NCI-H446 treated with DMSO at 0.1 percent for 48 hours (cell line): ENCODE data around the gene CINP.

Experiments used
- DNase-seq: peaks from one replicate; lab custom pipeline; 2025; lab: John Stamatoyannopoulos, UW

CINP gene

GRCh38 chr14:102362545-102363181 is at the start of gene CINP, which contains the start of gene TECPR2:
TSS of gene CINP (minus strand) at chr14:102362890. CDS start at chr14:102362851, 39 bp downstream.
TSS of gene TECPR2 (plus strand) at chr14:102362941. CDS start at chr14:102376722, 13,781 bp downstream.
- peak; percentile 93 for DNase-seq

DNA sequence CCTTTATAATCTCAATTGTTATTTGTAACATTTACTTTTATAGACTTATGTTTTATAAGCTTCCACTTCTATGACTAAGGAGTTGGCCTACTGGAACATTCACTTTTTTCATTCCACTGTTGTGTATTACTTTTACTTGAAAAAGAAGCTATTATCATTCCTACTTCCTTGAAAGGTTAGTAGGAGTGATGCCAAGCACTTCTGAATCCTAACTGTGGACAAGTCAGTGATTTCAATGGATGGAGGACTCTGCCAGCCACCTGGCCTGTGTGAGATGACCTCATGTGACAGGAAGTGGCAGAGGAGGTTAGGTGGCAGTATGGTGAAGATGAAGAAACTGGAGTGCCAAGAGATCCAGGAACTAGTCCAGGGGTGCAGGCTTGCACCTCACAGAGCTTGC is 46.0 kb upstream of the CINP start:
- DNase-seq = no peak

DNA sequence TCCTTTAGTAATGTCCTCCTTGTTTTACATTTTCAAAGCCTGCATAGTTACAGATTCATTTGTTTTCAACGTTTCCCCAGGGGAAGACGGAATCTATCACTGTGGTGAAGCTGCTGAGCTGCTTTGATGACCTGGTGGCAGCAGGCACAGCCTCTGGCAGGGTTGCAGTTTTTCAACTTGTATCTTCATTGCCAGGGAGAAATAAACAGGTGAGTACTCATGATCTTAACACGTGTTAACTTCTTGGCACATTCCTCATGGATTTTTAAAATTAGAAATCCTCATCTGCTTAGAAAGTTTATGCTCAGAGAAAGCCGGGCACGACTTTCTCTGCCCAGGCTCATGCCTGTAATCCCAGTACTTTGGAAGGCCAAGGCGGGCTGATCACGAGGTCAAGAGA is 44.6 kb upstream of the CINP start:
- DNase-seq = no peak

- DNase-seq = no peak
Measured at GRCh38 chr14:102403028-102403427, 40.3 kb upstream of the CINP start.

GRCh38 chr14:102396521-102396920 is 33.8 kb upstream of the CINP start:
- no peak for DNase-seq

DNA sequence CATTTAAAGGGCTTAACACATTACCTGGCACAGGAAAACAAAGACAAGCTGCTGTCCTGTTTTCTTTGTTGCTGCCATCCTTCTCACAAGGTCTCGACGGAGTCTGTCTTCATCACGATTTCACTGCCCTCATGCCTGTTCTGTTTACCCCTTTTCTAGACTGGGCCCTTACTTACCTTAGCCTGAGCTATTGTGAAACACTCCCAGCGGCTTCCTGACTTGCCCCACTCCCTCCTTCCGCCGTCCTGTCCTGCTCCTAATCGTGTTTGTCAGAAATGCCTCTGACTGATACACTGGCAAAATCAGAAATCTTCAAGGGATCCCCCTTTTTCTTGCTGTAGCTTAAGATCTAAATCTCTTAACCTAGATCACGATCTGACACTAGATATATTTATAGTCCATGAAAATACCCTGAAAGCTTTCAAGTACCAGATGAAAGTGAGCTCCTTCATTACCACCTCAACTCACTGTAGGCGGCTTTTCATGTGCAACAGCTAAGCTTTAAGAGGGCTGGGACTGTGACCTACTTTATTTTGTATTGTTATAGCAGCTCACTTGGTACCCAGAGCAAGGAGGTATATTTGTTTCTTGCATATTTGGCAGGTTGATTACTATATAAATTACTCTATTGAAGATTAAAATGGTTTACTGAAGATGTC is 32.2 kb upstream of the CINP start:
- DNase-seq = no peak

DNA sequence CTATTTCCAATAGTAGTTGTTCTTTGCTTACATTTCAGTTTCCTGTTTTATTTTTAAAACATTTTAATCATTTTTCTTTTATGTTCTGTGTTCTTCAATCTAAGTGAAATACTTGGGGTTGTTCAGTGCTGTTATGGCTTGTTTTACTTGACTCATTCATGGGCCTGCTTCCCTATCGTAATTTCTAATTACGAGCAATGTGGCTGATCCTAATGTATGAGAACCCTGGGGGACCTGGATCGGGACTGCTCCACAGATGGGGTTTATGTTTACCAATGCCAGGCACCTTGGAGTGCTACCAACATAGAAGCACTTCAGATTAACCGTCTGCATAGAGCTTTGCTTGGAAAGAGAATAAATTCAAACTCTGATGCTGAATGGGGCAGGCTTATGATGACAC is 29.8 kb upstream of the CINP start:
- peak; percentile 94 for DNase-seq

- DNase-seq = no peak
Measured at GRCh38 chr14:102390064-102390855, 27.6 kb upstream of the CINP start.

DNA sequence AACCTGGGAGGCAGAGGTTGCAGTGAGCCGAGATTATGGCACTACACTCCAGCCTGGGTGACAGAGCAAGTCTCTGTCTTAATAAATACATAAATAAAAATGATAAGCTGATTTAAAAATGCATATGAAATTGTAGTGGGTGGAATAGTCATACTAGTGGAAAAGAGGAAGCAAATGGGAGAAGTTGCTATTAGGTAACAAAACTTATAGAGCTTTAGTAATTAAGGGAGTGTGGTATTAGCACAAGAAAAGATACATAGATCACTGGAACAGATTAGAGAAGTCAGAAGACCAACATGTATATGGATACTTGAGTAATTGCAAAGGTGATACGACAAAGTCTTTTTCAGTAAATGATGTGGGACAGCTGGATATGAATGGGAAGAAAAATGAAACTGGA is 26.6 kb upstream of the CINP start:
- DNase-seq = no peak

GRCh38 chr14:102387086-102387485 is 24.4 kb upstream of the CINP start:
- no peak for DNase-seq

GRCh38 chr14:102378830-102379229 is 16.1 kb upstream of the CINP start:
- no peak for DNase-seq

DNA sequence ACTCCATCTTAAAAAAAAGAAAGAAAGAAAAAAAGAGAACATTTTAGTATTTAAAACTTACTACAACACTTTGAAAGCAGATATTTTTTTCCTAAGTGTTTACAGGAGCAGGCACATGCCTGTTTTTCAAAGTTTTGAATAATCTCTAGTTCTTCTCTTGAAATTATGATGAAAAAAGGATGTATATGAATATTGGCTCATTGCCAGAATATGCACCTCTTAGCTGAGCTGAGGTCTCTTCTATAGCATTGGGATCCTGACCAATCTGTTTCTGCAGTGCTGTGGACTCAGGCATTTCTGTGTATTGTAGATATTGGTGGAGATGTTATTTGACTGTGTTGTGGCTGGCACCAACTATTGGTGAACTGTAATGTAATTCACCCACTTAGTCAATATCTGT is 15.0 kb upstream of the CINP start:
- DNase-seq = no peak

DNA sequence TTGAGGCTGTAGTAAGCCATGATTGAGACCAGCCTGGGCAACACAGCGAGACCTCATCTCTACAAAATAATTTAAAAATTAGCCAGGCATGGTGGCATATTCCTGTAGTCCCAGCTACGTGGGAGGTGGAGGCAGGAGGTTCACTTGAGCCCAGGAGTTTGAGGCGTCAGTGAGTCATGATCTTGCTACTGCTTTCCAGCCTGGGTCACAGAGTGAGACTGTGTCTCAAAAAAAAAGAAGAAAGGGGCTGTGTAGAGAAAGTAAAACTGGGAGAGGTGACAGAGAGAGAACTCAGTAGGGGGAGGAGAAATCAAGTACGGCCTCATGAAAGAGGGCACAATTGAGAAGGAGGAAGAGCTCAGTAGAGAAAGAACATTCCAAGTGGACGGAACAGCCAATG is 12.4 kb upstream of the CINP start:
- no peak for DNase-seq

- DNase-seq = no peak
Measured at GRCh38 chr14:102374264-102374663, 11.6 kb upstream of the CINP start.

GRCh38 chr14:102373110-102373509 is 10.4 kb upstream of the CINP start:
- no peak for DNase-seq

DNA sequence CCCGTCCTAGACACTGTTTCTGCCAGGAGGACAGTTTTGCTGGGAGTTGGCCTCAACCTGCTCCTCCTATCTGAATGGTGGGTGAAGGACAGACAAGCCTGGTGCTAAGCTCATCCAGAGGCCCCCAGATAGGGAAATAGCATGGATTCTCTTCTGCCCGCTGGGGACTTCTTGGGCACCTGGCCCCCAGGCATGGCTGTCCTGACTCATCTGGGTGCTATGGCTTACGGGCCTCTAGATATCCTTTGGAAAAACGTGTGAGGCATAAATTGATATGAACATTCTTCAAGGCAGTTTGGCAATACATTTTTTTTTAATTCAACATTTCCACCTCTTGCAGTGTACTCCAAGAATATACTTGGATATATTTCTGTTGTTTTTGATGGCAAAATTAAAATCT is 8.7 kb upstream of the CINP start:
- no peak for DNase-seq

- DNase-seq = no peak
Measured at GRCh38 chr14:102370305-102370809, 7.7 kb upstream of the CINP start.

GRCh38 chr14:102363182-102363943 is 673 bp upstream of the CINP start:
- no peak for DNase-seq

- no peak for DNase-seq
Measured at GRCh38 chr14:102362084-102362483, 606 bp downstream of the CINP start.

DNA sequence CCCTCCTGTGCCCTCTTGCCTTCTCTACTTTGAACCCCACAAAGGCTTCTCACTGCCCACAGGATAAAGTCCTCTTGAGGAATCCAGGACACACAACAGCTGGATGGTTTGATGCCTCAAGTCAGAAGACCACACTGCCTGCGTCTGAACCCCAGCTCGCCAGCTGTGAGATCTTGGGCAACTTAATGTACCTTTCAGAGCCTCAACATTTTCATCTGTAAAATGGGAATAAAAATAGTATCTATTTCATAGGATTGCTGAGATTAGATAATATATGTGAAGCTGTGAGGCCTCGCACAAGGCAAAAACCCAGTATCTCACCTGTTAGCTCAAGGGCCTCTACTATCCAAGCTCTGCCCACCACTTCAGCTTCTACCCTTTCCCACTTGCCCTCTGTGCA is 2.3 kb downstream of the CINP start:
- no peak for DNase-seq

GRCh38 chr14:102359341-102359740 is 3.3 kb downstream of the CINP start:
- no peak for DNase-seq

DNA sequence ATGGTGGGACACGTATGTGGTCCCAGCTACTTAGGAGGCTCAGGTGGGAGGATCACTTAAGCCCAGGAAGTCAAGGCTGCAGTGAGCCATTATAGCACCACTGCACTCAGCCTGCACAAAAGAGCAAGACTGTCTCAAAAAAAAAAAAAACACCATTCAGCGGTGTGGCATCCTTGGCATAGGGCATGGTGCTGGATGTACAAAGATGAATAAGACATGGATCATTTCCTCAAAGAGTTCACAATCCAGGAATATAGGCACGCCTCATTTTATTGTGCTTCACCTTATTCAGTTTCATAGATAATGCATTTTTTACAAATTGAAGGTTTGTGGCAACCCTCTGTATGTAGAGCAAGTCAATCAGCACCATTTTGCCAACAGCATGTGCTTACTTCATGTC is 6.4 kb downstream of the CINP start:
- DNase-seq = no peak
